HG03045 (cell line): ENCODE data around the gene GPX3.

Source experiments
- ATAC-seq: cut with Tn5 transposase; IDR thresholded peaks from one replicate; pipeline ENCODE4 v1.9.1; 2021; ENCODE audit warnings: mild to moderate bottlenecking, moderate library complexity; ENCODE audit not compliant: unreplicated experiment

Gene GPX3

GRCh38 chr5:151054709-151055108, 34.3 kb downstream of the GPX3 start:
- ATAC-seq: no peak

- no peak for ATAC-seq
These were observed 34.9 kb downstream of the GPX3 start for GRCh38 chr5:151055336-151055735.

- no peak for ATAC-seq
These were observed 36.3 kb downstream of the GPX3 start for GRCh38 chr5:151056379-151057325.

GRCh38 chr5:151058301-151058700, 37.9 kb downstream of the GPX3 start:
- no peak for ATAC-seq

- no peak for ATAC-seq
These were observed 38.6 kb downstream of the GPX3 start for GRCh38 chr5:151058891-151059489.

GRCh38 chr5:151060742-151061141, 40.4 kb downstream of the GPX3 start:
- ATAC-seq: no peak

GRCh38 chr5:151062405-151063141, 42.2 kb downstream of the GPX3 start:
- ATAC-seq: no peak

- ATAC-seq: no peak
These were observed 43.0 kb downstream of the GPX3 start for GRCh38 chr5:151063142-151063989.

- ATAC-seq: no peak
These were observed 44.6 kb downstream of the GPX3 start for GRCh38 chr5:151064916-151065499.

GRCh38 chr5:151065609-151066008, 45.2 kb downstream of the GPX3 start:
- no peak for ATAC-seq

GRCh38 chr5:151066920-151067319, 46.5 kb downstream of the GPX3 start:
- no peak for ATAC-seq

- no peak for ATAC-seq
These were observed 47.4 kb downstream of the GPX3 start for GRCh38 chr5:151067632-151068432.

- peak; percentile 61 for ATAC-seq
These were observed 48.2 kb downstream of the GPX3 start for GRCh38 chr5:151068433-151069197.

GRCh38 chr5:151070449-151070848, 50.1 kb downstream of the GPX3 start:
- ATAC-seq: no peak

GRCh38 chr5:151071021-151071420, 50.6 kb downstream of the GPX3 start:
- no peak for ATAC-seq

- ATAC-seq: no peak
These were observed 51.6 kb downstream of the GPX3 start for GRCh38 chr5:151071848-151072629.

- no peak for ATAC-seq
These were observed 52.2 kb downstream of the GPX3 start for GRCh38 chr5:151072630-151073025.

GRCh38 chr5:151073280-151073679, 52.9 kb downstream of the GPX3 start:
- ATAC-seq: no peak
